Fibroblast of peridontal ligament (primary cell): ENCODE results near the gene TMEM44.

Experiments
- DNase-seq: peaks from one replicate; pipeline ENCODE4 v3.0.0-alpha.2; 2010; ENCODE audit errors: extremely low read depth

TMEM44 gene

GRCh38 chr3:194633349-194634004, at the start of gene TMEM44:
Gene TMEM44 (minus strand): TSS chr3:194633419. CDS start chr3:194633215, 204 bp downstream.
- peak; percentile 62 for DNase-seq

- peak; percentile 91 for DNase-seq
Measured at GRCh38 chr3:194682694-194683310, 49.6 kb upstream of the TMEM44 start.

- no peak for DNase-seq
Measured at GRCh38 chr3:194682189-194682693, 49.0 kb upstream of the TMEM44 start.

DNA sequence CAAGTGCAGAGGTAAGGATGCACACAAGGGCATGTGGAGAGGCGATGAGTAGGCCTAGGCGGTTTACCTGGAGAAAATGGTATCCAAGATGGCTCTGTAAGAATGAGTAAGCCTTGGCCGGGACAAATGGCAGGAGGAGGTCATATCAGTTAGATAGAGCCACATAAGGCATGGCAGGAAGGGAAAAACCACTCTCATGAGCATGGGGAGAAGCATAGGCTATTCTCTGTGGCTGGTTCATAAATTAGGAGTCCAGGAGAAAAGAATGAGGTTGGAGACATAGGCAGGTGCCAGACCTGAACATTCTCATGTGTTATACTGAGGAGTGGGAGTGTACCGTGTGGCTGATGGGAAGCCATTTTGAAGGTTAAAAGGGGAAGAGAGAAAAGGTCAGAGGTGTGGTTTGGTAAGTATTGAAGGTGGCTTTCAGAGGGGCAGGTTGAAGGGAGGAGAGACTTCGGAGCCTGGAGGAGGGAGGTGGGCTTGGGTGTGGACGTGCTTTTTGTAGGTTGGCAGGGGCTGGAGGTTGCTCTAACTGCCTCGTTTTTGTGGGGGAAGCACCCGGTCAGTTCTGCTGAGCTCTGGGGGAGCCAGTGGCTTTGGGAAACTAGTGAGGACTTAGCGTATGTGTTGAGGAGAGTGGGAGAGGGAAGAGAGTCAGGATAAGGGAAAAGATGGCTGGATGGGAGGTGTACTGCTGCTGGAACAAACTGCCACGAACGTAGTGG, 47.8 kb upstream of the TMEM44 start:
- no peak for DNase-seq

- DNase-seq: no peak
Measured at GRCh38 chr3:194676471-194676870, 43.3 kb upstream of the TMEM44 start.

DNA sequence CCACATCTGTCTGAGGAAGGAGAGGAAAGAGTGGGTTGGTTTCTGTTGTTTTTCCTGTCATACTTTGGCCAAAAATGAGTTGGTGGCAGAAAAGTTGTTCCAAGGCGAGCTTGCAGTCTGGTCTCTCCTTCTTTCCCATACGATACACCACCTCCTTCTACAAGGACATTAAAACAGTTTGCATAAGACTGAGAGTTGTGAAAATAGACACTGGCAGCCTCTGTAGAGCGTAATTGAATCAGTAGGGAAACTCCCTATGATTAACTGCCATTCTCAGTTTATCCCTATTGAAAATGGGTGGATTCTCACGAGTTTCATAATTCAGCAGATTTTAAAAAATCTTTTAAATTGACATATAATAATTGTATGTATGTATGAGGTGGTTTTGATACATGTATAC, 42.5 kb upstream of the TMEM44 start:
- DNase-seq: no peak

GRCh38 chr3:194675081-194675640, 41.9 kb upstream of the TMEM44 start:
- peak; percentile 14 for DNase-seq

GRCh38 chr3:194673761-194674160, 40.5 kb upstream of the TMEM44 start:
- peak; percentile 22 for DNase-seq

GRCh38 chr3:194672876-194673275, 39.7 kb upstream of the TMEM44 start:
- DNase-seq: no peak

DNA sequence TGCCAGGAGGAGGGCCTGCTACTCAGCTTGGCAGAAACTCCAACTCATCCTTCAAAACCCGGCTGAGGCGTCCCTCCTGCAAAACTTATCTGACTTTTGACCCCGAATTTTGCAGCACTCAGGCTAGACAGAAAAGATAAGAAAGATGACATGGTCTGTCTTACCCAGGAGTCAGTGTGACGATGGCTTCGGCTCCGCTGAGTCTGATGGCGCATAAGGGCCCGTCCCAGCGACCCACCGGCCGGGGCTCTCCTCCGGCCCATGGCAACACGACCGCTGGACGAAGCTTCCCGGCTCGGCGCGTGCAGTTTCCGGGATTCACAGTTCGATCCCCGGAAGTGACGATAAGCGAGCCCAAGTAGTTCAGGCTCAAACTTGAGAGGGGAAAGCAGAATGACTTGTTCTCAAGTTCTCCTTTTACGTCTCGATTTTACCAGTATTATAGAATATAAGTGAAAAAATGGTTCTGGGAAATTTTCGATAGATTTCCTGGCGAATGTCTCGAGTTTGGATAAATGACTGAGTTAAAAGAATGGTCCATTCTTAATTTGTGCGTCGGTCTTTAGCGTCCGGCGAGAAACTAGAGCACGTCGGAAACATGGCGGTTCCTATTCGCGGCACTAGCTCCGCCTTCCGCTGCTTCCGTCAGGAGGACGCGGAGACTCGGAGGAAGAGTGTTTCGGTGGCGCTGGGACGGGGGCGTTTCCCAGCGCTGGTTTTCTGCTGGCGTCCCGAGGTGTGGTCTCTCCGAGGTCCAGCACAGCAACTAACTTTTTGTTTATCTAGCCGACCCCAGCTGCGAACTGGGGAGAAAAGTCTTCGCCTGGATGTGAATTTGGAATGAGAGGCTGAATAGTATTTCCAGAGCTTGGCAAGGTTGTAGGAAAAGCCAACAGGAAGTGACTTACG, 38.9 kb upstream of the TMEM44 start, which contains the start of gene LSG1:
Gene LSG1, minus strand, starts transcription at position 292 of the 909 bp plus-strand sequence. Its CDS starts 29 bp downstream, at position 263.
- DNase-seq: peak; percentile 98

DNA sequence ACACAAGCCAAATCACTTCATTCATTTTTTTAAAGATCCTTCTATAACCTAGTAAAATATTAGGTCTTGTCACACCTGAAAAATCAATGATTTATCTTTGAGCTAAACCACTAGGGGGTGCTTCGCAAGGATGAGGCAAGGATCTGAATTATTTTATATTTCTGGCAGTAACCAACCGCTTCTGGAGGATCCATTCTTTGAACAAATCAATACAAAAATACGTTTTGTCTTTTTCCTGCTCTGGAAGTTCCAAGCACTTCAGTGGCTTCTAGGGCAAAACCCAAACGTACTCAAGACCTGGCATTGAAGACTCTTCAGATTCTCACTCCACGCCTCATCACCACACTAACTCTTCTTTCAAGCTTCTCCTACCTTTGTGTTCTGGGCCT, 38.3 kb upstream of the TMEM44 start:
- peak; percentile 58 for DNase-seq

DNA sequence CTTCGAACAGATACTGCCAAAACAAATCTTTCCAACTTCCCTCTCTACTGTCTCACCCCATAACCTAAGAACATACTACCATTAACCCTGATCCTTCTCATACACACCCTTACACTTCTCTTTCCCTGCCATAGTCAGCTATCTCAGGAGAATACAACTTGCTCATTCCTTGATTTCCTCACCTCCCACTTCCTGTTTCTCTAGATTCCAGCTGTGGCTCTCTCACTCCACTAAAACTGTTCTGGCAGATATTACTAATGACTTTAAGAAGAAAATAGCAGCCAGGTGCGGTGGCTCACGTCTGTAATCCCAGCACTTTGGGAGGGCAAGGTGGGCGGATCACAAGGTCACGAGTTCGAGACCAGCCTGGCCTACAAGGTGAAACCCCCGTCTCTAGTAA, 34.1 kb upstream of the TMEM44 start:
- no peak for DNase-seq

DNA sequence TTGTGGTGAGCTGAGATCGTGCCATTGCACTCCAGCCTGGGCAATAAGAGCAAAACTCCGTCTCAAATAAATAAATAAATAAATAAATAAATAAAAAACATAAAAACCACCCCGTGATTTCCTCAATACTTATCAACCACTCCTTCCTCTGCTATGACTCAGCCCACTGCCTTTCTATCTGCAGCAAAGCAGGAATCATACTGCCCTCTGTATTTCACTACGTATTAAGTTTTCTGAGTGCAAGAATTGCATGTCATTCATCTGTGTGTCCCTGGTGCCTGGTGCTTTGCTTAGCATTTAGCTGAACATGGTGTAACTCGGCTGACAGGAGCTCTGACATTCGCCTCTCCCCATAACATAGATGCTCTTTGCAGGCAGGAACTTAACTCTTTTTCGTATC, 31.6 kb upstream of the TMEM44 start:
- no peak for DNase-seq

DNA sequence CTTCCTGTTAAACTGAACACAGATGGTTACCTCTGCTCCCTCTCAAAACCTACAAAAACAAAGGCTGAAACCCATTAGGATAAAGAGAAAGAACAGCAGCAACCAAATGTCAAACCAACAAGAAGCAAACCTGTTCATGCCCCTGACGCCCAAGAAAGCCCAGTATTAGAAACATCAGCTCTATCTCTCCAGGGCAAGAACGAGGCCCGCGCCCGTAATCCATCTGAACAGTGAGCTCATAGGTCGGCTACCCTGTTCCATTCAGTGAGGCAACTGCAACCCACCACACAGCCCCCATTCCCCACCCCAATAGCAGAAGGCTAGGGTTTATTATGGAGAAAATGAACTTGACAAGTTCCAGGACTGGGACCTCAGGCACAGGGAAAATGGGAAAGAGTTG, 28.7 kb upstream of the TMEM44 start:
- no peak for DNase-seq

DNA sequence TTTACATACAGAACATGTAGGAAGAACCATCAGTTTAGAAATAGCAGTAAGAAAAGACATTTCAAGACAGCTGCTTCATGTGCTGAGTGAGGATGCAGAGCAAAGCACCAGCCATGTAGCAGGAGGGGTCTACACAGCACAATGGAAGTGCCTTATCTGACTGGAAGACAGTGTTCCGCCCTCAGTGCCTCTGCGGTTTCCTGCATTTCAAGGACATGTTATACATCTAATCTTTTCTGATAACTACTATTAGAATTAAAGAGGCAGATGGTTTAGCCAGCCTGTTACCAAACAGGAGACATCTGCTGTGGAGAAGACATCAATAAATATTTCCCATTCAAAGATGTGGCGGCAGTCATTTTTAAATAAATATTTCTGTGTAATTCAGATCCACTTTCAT, 28.2 kb upstream of the TMEM44 start:
- no peak for DNase-seq

- DNase-seq: no peak
Measured at GRCh38 chr3:194659778-194660177, 26.6 kb upstream of the TMEM44 start.

DNA sequence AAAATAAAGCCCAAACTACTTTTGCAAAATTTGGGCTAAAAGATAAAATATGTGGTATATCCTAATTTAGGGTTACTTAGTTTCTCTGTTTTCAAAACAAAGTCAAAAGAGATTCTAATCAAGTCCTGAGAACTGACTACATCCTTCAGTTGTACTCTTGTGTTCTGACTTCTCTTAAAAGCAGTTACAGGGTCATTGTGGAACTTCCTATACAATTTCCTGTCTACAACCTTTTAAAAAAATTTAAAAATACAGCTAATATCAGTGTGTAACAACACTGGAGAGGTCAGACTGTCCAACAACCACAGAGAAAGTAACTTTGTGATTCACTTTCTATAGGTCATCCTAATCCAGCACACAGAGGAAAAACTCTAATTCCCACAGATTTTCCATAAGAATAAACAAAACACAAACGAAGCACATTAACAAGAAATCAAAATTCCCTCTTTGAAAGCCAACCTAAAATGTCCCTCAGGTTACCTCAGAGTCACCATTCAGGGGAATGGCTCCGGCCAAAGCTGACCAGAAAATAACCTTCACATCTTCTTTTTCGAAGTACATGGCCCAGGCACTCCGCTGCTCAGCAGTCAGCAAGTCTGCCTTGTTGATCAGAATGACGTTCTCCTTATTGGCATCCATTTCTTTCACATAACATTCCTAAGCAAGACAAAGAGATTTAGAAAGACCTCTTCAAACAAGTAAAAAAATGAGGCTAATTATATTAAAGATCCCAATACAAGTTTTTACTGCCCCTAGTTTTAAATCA, 25.4 kb upstream of the TMEM44 start:
- DNase-seq: no peak

- no peak for DNase-seq
Measured at GRCh38 chr3:194657439-194657838, 24.2 kb upstream of the TMEM44 start.

GRCh38 chr3:194654443-194654842, 21.2 kb upstream of the TMEM44 start:
- DNase-seq: no peak

GRCh38 chr3:194647747-194648146, 14.5 kb upstream of the TMEM44 start:
- no peak for DNase-seq

DNA sequence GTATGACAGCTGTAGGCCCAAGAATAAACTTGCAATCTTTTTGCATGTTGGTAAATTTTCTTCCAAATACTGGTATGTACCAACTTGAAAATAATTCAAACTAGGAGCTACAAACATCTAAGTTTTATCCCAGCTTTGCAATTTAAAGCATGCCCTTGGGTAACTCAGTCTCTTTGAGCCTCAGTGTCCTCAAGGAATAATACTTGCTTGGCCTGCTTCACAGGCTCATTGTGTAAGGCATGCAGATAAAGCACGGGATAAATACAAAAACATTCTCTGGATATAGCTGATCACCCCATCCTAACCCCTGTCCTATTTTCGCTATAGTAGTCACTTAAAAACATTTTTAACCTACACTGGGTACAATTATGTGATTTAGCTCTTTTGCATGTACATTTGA, 9.6 kb upstream of the TMEM44 start:
- no peak for DNase-seq
